HG03571 (cell line): ENCODE measurements around the gene IL9R.
"Not testable (repeated sequence)": the region's sequence is repeated elsewhere in the genome, so short reads cannot be mapped to it uniquely, and the experiment has no call there.

ENCODE experiments used
- ATAC-seq: cut with Tn5 transposase; IDR thresholded peaks from one replicate; pipeline ENCODE4 v1.9.1; 2021; ENCODE audit not compliant: unreplicated experiment

IL9R gene

DNA sequence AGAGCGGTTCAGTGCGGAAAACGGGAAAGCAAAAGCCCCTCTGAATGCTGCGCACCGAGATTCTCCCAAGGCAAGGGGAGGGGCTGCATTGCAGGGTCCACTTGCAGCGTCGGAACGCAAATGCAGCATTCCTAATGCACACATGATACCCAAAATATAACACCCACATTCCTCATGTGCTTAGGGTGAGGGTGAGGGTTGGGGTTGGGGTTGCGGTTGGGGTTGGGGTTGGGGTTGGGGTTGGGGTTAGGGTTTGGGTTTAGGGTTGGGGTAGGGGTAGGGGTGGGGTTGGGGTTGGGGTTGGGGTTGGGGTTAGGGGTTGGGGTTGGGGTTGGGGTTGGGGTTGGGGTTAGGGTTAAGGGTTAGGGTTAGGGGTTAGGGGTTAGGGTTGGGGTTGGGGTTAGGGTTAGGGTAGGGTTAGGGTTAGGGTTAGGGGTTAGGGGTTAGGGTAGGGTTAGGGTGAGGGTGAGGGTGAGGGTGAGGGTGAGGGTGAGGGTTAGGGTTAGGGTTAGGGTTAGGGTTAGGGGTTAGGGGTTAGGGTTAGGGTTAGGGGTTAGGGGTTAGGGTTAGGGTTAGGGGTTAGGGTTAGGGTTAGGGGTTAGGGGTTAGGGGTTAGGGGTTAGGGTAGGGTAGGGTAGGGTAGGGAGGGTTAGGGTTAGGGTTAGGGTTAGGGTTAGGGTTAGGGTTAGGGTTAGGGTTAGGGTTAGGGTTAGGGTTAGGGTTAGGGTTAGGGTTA is 32.4 kb downstream of the IL9R start:
- ATAC-seq, result not testable (repeated sequence)

DNA sequence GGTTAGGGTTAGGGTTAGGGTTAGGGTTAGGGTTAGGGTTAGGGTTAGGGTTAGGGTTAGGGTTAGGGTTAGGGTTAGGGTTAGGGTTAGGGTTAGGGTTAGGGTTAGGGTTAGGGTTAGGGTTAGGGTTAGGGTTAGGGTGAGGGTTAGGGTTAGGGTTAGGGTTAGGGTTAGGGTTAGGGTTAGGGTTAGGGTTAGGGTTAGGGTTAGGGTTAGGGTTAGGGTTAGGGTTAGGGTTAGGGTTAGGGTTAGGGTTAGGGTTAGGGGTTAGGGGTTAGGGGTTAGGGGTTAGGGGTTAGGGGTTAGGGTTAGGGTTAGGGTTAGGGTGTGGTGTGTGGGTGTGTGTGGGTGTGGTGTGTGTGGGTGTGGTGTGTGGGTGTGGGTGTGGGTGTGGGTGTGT is 33.0 kb downstream of the IL9R start:
- ATAC-seq, result not testable (repeated sequence)
